Liver (tissue), 9 donors: ENCODE data around the gene PAPOLG. TPM values are rescaled to one million over a fixed set of nuclear protein-coding genes. Genes with fewer than 3 reads are reported as not detected.

ENCODE experiments used
- DNase-seq: peaks from one replicate; pipeline ENCODE4 v3.0.0-alpha.2; 2017; ENCODE audit warnings: low spot score
- H3K27ac ChIP-seq, 2 donors: one replicate each; pipeline ENCODE4 v1.7.0; 2013; ENCODE audit warnings: inconsistent platforms in 2 of 2, low read length in 2 of 2, control low read depth in 1 of 2, low read depth in 1 of 2, mild to moderate bottlenecking in 1 of 2
- H3K27me3 ChIP-seq, 4 donors: one replicate each; pipeline versions ENCODE4 v1.6.1 to v1.7.0; 2013; ENCODE audit warnings: low read length in 3 of 4, inconsistent platforms in 1 of 4, mild to moderate bottlenecking in 1 of 4, moderate library complexity in 1 of 4; ENCODE audit not compliant: control insufficient read depth in 4 of 4, insufficient read depth in 4 of 4
- H3K36me3 ChIP-seq, 4 donors: one replicate each; pipeline versions ENCODE4 v1.6.1 to v1.7.0; 2013; ENCODE audit warnings: low read length in 3 of 4, mild to moderate bottlenecking in 3 of 4, low read depth in 1 of 4, moderate library complexity in 1 of 4; ENCODE audit not compliant: control insufficient read depth in 4 of 4, insufficient read depth in 3 of 4
- H3K4me1 ChIP-seq, 4 donors: one replicate each; pipeline versions ENCODE4 v1.6.1 to v1.7.0; 2013; ENCODE audit warnings: low read length in 3 of 4, mild to moderate bottlenecking in 3 of 4, moderate library complexity in 1 of 4; ENCODE audit not compliant: control insufficient read depth in 4 of 4, insufficient read depth in 4 of 4
- H3K4me3 ChIP-seq, 3 donors: one replicate each; pipeline versions ENCODE4 v1.6.1 to v1.7.0; 2013; ENCODE audit warnings: low read length in 3 of 3, control low read depth in 1 of 3, low read depth in 1 of 3, mild to moderate bottlenecking in 1 of 3
- H3K9ac ChIP-seq, 2 donors: one replicate each; pipeline ENCODE4 v1.7.0; 2013; ENCODE audit warnings: low read length in 2 of 2, mild to moderate bottlenecking in 2 of 2, moderate library complexity in 2 of 2, control low read depth in 1 of 2, low read depth in 1 of 2
- H3K9me3 ChIP-seq, 4 donors: one replicate each; pipeline versions ENCODE4 v1.6.1 to v1.7.0; 2013; ENCODE audit warnings: low read length in 3 of 4; ENCODE audit not compliant: control insufficient read depth in 4 of 4
- CTCF ChIP-seq: fragments of 150-350 bp; IDR thresholded peaks from 2 replicates; pipeline ENCODE4 v1.5.1; 2017; ENCODE audit warnings: improper control_type of control experiment, low read depth, low read length; ENCODE audit not compliant: missing input control
- EGR1 ChIP-seq, 2 donors: IDR thresholded peaks; 2 replicates each; pipeline ENCODE4 v1.6.1; 2016 to 2018; ENCODE audit warnings: antibody characterized with exemption in 2 of 2, low read depth in 2 of 2
- FOXA1 ChIP-seq: IDR thresholded peaks from 2 replicates; pipeline ENCODE4 v1.6.1; 2016; ENCODE audit warnings: antibody characterized with exemption
- FOXA2 ChIP-seq: IDR thresholded peaks from 2 replicates; pipeline ENCODE4 v1.6.1; 2016; ENCODE audit warnings: antibody characterized with exemption
- GABPA ChIP-seq, 2 donors: IDR thresholded peaks in 1 of 2; conservative IDR thresholded peaks in 1 of 2; 2 replicates each; pipeline ENCODE4 v1.6.1; 2016; ENCODE audit warnings: antibody characterized with exemption in 2 of 2, mild to moderate bottlenecking in 1 of 2, moderate library complexity in 1 of 2
- HNF4A ChIP-seq, 2 donors: conservative IDR thresholded peaks; 2 replicates each; pipeline ENCODE4 v1.6.1; 2016; ENCODE audit warnings: antibody characterized with exemption in 2 of 2, mild to moderate bottlenecking in 2 of 2
- JUND ChIP-seq, 2 donors: IDR thresholded peaks; 2 replicates each; pipeline ENCODE4 v1.6.1; 2016; ENCODE audit warnings: antibody characterized with exemption in 2 of 2
- MAX ChIP-seq: IDR thresholded peaks from 2 replicates; pipeline ENCODE4 v1.6.1; 2016; ENCODE audit warnings: antibody characterized with exemption
- NR2F2 ChIP-seq: IDR thresholded peaks from 2 replicates; pipeline ENCODE4 v1.6.1; 2016; ENCODE audit warnings: antibody characterized with exemption
- RAD21 ChIP-seq, 2 donors: IDR thresholded peaks; 2 replicates each; pipeline ENCODE4 v1.6.1; 2016; ENCODE audit warnings: antibody characterized with exemption in 2 of 2, mild to moderate bottlenecking in 2 of 2
- REST ChIP-seq: IDR thresholded peaks from 2 replicates; pipeline ENCODE4 v1.6.1; 2016; ENCODE audit warnings: antibody characterized with exemption, mild to moderate bottlenecking
- RXRA ChIP-seq, 2 donors: IDR thresholded peaks; 2 replicates each; pipeline ENCODE4 v1.6.1; 2017 to 2018; ENCODE audit warnings: antibody characterized with exemption in 2 of 2, mild to moderate bottlenecking in 1 of 2
- SP1 ChIP-seq: IDR thresholded peaks from 2 replicates; pipeline ENCODE4 v1.6.1; 2018; ENCODE audit warnings: antibody characterized with exemption, mild to moderate bottlenecking
- TAF1 ChIP-seq: conservative IDR thresholded peaks from 2 replicates; pipeline ENCODE4 v1.6.1; 2016; ENCODE audit warnings: antibody characterized with exemption, mild to moderate bottlenecking
- ZBTB33 ChIP-seq: IDR thresholded peaks from 2 replicates; pipeline ENCODE4 v1.6.1; 2016; ENCODE audit warnings: antibody characterized with exemption
- WGBS: extraction: QIAGEN DNeasy Blood & Tissue Kit; methylation state at CpG from one replicate; pipeline ENCODE4 v1.1.7; 2013; 5-methylcytosine and 5-hydroxymethylcytosine counted together
- polyA plus RNA-seq, 2 donors: library from polyadenylated mRNA; stranded (reverse) in 1 of 2; unstranded in 1 of 2; fragments of 200-250 nt in 1 of 2; fragments of >200 nt in 1 of 2; fragmentation: Nextera tagmentation in 1 of 2; extraction: Ambion mirVana in 1 of 2; gene quantifications; one replicate each; pipeline versions ENCODE4 v1.2.1 to v1.2.3, GENCODE V29; 2013 to 2015
- total RNA-seq, 2 donors: library from RNA; depleted of rRNA; stranded (reverse); fragments of >200 nt; gene quantifications; one replicate each; pipeline ENCODE4 v1.2.3, GENCODE V29; 2014
- donor health status: healthy.
- donor health status: healthy.
- donor health status: healthy.
- donor health status: healthy.
- donor health status: healthy.

The PAPOLG gene
- total and polyA plus RNA-seq, 4 donors, result 1.8 to 7.7 (median 3.6) TPM

- TF ChIP-seq FOXA1, result no peak
- TF ChIP-seq MAX, result no peak
- no peak for TF ChIP-seq JUND (IDR thresholded peaks at IDR 0.05)
- TF ChIP-seq GABPA (IDR thresholded peaks at IDR 0.05 in 1 of 2, conservative IDR thresholded peaks at IDR 0.05 in 1 of 2), result no peak
- TF ChIP-seq FOXA2, result no peak
- no peak for TF ChIP-seq EGR1 (IDR thresholded peaks at IDR 0.05; ENCODE audit: low read depth in 2 of 2)
- TF ChIP-seq RXRA (IDR thresholded peaks at IDR 0.05), result no peak
- no peak for TF ChIP-seq HNF4A (conservative IDR thresholded peaks at IDR 0.05)
- no peak for TF ChIP-seq RAD21 (IDR thresholded peaks at IDR 0.05)
- TF ChIP-seq TAF1, result no peak
- TF ChIP-seq NR2F2, result no peak
These were observed 10.3 kb upstream of the PAPOLG start (continued) for GRCh38 chr2:60745761-60746160.

GRCh38 chr2:60746318-60746717, 9.8 kb upstream of the PAPOLG start:
- TF ChIP-seq JUND (IDR thresholded peaks at IDR 0.05), result no peak
- TF ChIP-seq REST, result no peak
- no peak for TF ChIP-seq FOXA2
- Histone ChIP-seq H3K4me1 (no peaks in the 10 kb centered on the region), H3K9ac (no peak overlapping the region), H3K27me3 (no peaks in the 10 kb centered on the region), H3K27ac (no peak overlapping the region), H3K9me3 (no peaks in the 10 kb centered on the region), H3K36me3 (no peaks in the 10 kb centered on the region), H3K4me3 (no peak overlapping the region)
- WGBS, result 91% methylated on average over 8 of the region's 8 CpGs
- no peak for DNase-seq

GRCh38 chr2:60759654-60760053, 3.6 kb downstream of the PAPOLG start:
- 83% methylated on average over 1 of the region's 1 CpG for WGBS
- Histone ChIP-seq H3K4me3 (no peak overlapping the region), H3K27me3 (no peaks in the 10 kb centered on the region), H3K9me3 (no peaks in the 10 kb centered on the region), H3K36me3 (peaks cover 0 to 21% (median 17%) of the 10 kb centered on the region in 4 donors), H3K9ac (no peak overlapping the region), H3K27ac (no peak overlapping the region), H3K4me1 (peaks cover 3 to 14% (median 7%) of the 10 kb centered on the region in 4 donors)
- no peak for TF ChIP-seq EGR1 (IDR thresholded peaks at IDR 0.05; ENCODE audit: low read depth in 2 of 2)
- no peak for TF ChIP-seq HNF4A (conservative IDR thresholded peaks at IDR 0.05)
- TF ChIP-seq SP1, result no peak
- TF ChIP-seq FOXA2, result no peak
- TF ChIP-seq ZBTB33, result no peak
- TF ChIP-seq MAX, result no peak
- TF ChIP-seq RAD21 (IDR thresholded peaks at IDR 0.05), result no peak
- no peak for TF ChIP-seq TAF1
- no peak for TF ChIP-seq GABPA (IDR thresholded peaks at IDR 0.05 in 1 of 2, conservative IDR thresholded peaks at IDR 0.05 in 1 of 2)
- no peak for TF ChIP-seq RXRA (IDR thresholded peaks at IDR 0.05)
- TF ChIP-seq CTCF, result no peak
- no peak for TF ChIP-seq NR2F2
- TF ChIP-seq REST, result no peak
- DNase-seq, result no peak
